ENCODE measurements around the gene SIM1. TPM values are rescaled to one million over a fixed set of nuclear protein-coding genes. Genes with fewer than 3 reads are reported as not detected.

SIM1 gene
- total and polyA plus RNA-seq, 8 donors = 1.5 to 6.0 (median 4.1) TPM

DNA sequence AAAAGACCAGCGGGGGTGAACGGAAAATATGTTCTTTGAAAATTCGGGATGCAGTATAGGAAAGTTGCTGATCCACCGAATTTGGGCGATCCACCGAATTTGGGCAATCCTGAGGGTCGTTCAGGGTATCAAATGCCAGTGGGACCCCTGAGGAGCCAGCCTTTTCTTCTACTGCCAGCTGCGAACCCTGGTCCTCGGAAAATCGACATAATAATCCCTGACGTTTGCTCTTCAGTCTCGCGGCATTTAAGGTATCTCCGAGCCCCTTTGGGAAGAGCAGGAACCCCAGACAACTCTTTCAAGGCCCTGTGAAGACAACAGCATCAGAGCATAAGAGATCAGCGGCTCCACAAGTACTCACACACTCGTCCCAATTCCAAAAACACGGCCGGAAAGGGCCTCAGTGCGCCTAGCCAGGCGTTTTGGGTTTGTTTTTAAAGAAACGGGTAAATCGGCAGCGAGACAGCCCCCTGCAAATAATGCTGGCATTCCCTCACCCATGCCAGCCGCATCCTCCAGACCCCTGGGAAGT is 1.0 kb downstream of the SIM1 start:
- Histone ChIP-seq H3K4me3 (peak overlapping the region; percentile 5 to 53 (median 35)), H3K27me3 (peaks cover 0 to 50% (median 13%) of the 10 kb centered on the region in 4 donors), H3K9me3 (no peaks in the 10 kb centered on the region), H3K4me1 (no peaks in the 10 kb centered on the region), H3K27ac (peak overlapping the region; percentile 57 to 94 (median 80)), H3K36me3 (no peaks in the 10 kb centered on the region)
- intact Hi-C loops (cut with DNase I) = no loop called here
- DNase-seq = no peak
- no peak for ATAC-seq
- no peak for TF ChIP-seq CTCF (IDR thresholded peaks at IDR 0.05)
- no peak for FAIRE-seq
- 12 to 14% methylated on average over 24 of the region's 24 CpGs for WGBS, 2 donors

- Histone ChIP-seq H3K4me3 (peak overlapping the region in 3 of 4 donors; percentile 26 to 53 (median 44)), H3K36me3 (no peaks in the 10 kb centered on the region), H3K9me3 (no peaks in the 10 kb centered on the region), H3K27ac (peak overlapping the region in 2 of 4 donors; percentile 74 to 94), H3K27me3 (peaks cover 0 to 54% (median 15%) of the 10 kb centered on the region in 4 donors), H3K4me1 (no peaks in the 10 kb centered on the region)
- no peak for ATAC-seq
- TF ChIP-seq CTCF (IDR thresholded peaks at IDR 0.05) = no peak
- intact Hi-C loops (cut with DNase I) = no loop called here
- 31 to 32% methylated on average over 13 of the region's 13 CpGs for WGBS, 2 donors
- DNase-seq = no peak
- FAIRE-seq = no peak
Measured at GRCh38 chr6:100462706-100463629, 1.8 kb downstream of the SIM1 start.

- 35 to 37% methylated on average over 3 of the region's 3 CpGs for WGBS, 2 donors
- FAIRE-seq (no peak), ATAC-seq (no peak), DNase-seq (no peak)
- Histone ChIP-seq H3K4me3 (peak overlapping the region in 2 of 4 donors; percentile 44 to 53), H3K9me3 (no peaks in the 10 kb centered on the region), H3K27me3 (peaks cover 0 to 61% (median 19%) of the 10 kb centered on the region in 4 donors), H3K27ac (peak overlapping the region in 2 of 4 donors; percentile 74 to 94), H3K4me1 (no peaks in the 10 kb centered on the region), H3K36me3 (no peaks in the 10 kb centered on the region)
- intact Hi-C loops (cut with DNase I) = no loop called here
- TF ChIP-seq CTCF (IDR thresholded peaks at IDR 0.05) = no peak
Measured at GRCh38 chr6:100461917-100462705, 2.6 kb downstream of the SIM1 start.

- ATAC-seq = peak in 2 of 4 donors; percentile 8 to 13
- H3K4me1 ChIP-seq = no peaks in the 10 kb centered on the region
- no peak for FAIRE-seq
- H3K9me3 ChIP-seq = no peaks in the 10 kb centered on the region
- intact Hi-C loops (cut with DNase I) = no loop called here
- 6 to 7% methylated on average over 29 of the region's 29 CpGs for WGBS, 2 donors
- H3K36me3 ChIP-seq = no peaks in the 10 kb centered on the region
- H3K27ac ChIP-seq = peak overlapping the region; percentile 27 to 94 (median 58)
- peaks cover 0 to 68% (median 20%) of the 10 kb centered on the region in 4 donors for H3K27me3 ChIP-seq
- peak in 1 of 6 donors; percentile 66 for DNase-seq
- H3K4me3 ChIP-seq = peak overlapping the region in 2 of 4 donors; percentile 44 to 53
- TF ChIP-seq CTCF (IDR thresholded peaks at IDR 0.05) = no peak
Measured at GRCh38 chr6:100461278-100461916, 3.3 kb downstream of the SIM1 start.
